ENCODE results near the gene CACNA1C. TPM values are rescaled to one million over a fixed set of nuclear protein-coding genes. Genes with fewer than 3 reads are reported as not detected.

CACNA1C gene
- polyA plus RNA-seq, 1 of the 3 experiments (the other 2 are of a cell fraction) = 1.5 TPM

GRCh38 chr12:2185751-2186341, 133.1 kb downstream of the CACNA1C start:
- no peak for DNase-seq
- Histone ChIP-seq H3K4me1 (ENCODE audit: control insufficient read depth in 1 of 2, insufficient read depth in 2 of 2, low read depth in 1 of 2, low read length in 1 of 2) (peaks cover 7 to 50% of the 10 kb centered on the region in 2 experiments), H3K9ac (no peak overlapping the region), H3F3A (replicated peaks; ENCODE audit: insufficient read depth) (peaks cover 5% of the 10 kb centered on the region), H3K27ac (ENCODE audit: low read depth in 2 of 2, low read length in 1 of 2) (no peak overlapping the region; a peak in 1 of 4 replicates), H3K27me3 (ENCODE audit: insufficient read depth) (no peaks in the 10 kb centered on the region), H3K9me2 (no peaks in the 10 kb centered on the region), H3K4me3 (ENCODE audit: low read depth in 2 of 2, low read length in 1 of 2) (no peak overlapping the region), H2AFZ (ENCODE audit: low read depth) (no peak overlapping the region), H3K4me2 (no peak overlapping the region), H3K79me2 (ENCODE audit: insufficient read depth) (no peaks in the 10 kb centered on the region), H3K36me3 (replicated peaks in 1 of 2; ENCODE audit: control insufficient read depth in 1 of 2, insufficient read depth in 2 of 2, low read length in 1 of 2) (no peaks in the 10 kb centered on the region), H4K20me1 (ENCODE audit: insufficient read depth) (no peaks in the 10 kb centered on the region), H3K9me3 (no peaks in the 10 kb centered on the region)
- POLR2A ChIA-PET = no interaction called here
- WGBS (ENCODE audit: low lambda C conversion rate) = 88% methylated on average over 21 of the region's 21 CpGs
- no peak for TF ChIP-seq TCF12 (IDR thresholded peaks at IDR 0.05)
- CTCF ChIA-PET = interaction anchor here (1.0 to 1.4 kb wide), 2 partner anchors 102 to 141 kb away, joined by 3 to 4 read pairs; no protein-coding TSS in a partner anchor

- no peaks in the 10 kb centered on the region for H3K9me3 ChIP-seq
- H3K79me2 ChIP-seq (ENCODE audit: insufficient read depth) = no peaks in the 10 kb centered on the region
- TF ChIP-seq CTCF (IDR thresholded peaks at IDR 0.05) (no peak), USF2 (IDR thresholded peaks at IDR 0.05; ENCODE audit: borderline replicate concordance, low read depth, low read length) (no peak), GABPA (IDR thresholded peaks at IDR 0.05; ENCODE audit: low read depth) (no peak), IRF3 (IDR thresholded peaks at IDR 0.05; ENCODE audit: low read depth, low read length) (no peak), NFIC (IDR thresholded peaks at IDR 0.05; ENCODE audit: borderline replicate concordance) (no peak), FOSL2 (IDR thresholded peaks at IDR 0.05; ENCODE audit: borderline replicate concordance, low read depth) (no peak), EZH2phosphoT487 (IDR thresholded peaks at IDR 0.05; ENCODE audit: borderline replicate concordance, low read depth) (no peak), REST (IDR thresholded peaks at IDR 0.05; ENCODE audit: low read depth, low read length) (no peak), MXI1 (IDR thresholded peaks at IDR 0.05; ENCODE audit: low read depth, low read length) (no peak), TAF1 (IDR thresholded peaks at IDR 0.05; ENCODE audit: borderline replicate concordance, low read depth, low read length) (no peak)
- H2AFZ ChIP-seq (ENCODE audit: low read depth) = no peak overlapping the region
- no peak overlapping the region for H3K27ac ChIP-seq (ENCODE audit: low read depth in 2 of 2, low read length in 1 of 2)
- H3K4me2 ChIP-seq = no peak overlapping the region
- H3K4me1 ChIP-seq (ENCODE audit: control insufficient read depth in 1 of 2, insufficient read depth in 2 of 2, low read depth in 1 of 2, low read length in 1 of 2) = peaks cover 7 to 48% of the 10 kb centered on the region in 2 experiments
- CTCF ChIA-PET = interaction anchor here (1.0 to 1.4 kb wide), 2 partner anchors 101 to 142 kb away, joined by 3 to 4 read pairs; no protein-coding TSS in a partner anchor
- H3K9ac ChIP-seq = no peak overlapping the region
- H3F3A ChIP-seq (replicated peaks; ENCODE audit: insufficient read depth) = peaks cover 4% of the 10 kb centered on the region
- no peaks in the 10 kb centered on the region for H3K9me2 ChIP-seq
- no peak overlapping the region for H3K4me3 ChIP-seq (ENCODE audit: low read depth in 2 of 2, low read length in 1 of 2)
- DNase-seq = no peak
- 59% methylated on average over 11 of the region's 15 CpGs for WGBS (ENCODE audit: low lambda C conversion rate)
- POLR2A ChIA-PET = no interaction called here
- H4K20me1 ChIP-seq (ENCODE audit: insufficient read depth) = no peaks in the 10 kb centered on the region
- no peaks in the 10 kb centered on the region for H3K27me3 ChIP-seq (ENCODE audit: insufficient read depth)
- no peaks in the 10 kb centered on the region for H3K36me3 ChIP-seq (replicated peaks in 1 of 2; ENCODE audit: control insufficient read depth in 1 of 2, insufficient read depth in 2 of 2, low read length in 1 of 2)
Measured at GRCh38 chr12:2187195-2187945, 134.6 kb downstream of the CACNA1C start.
